HCT116 (cell line): Measurements from ENCODE around the gene MAP2K3. TPM values are rescaled to one million over a fixed set of nuclear protein-coding genes. Genes with fewer than 3 reads are reported as not detected.

Experiments
- ATAC-seq: fragments of 200-7000 bp; cut with Tn5 transposase; 2 replicates; pipeline ENCODE4 v1.9.1; 2020; ENCODE audit warnings: mild to moderate bottlenecking, moderate library complexity
- BruUV-seq: library from RNA; stranded (reverse); fragments of 400-500 nt; replicated peaks from 2 replicates; lab custom pipeline; 2021; lab: Mats Ljungman, UMichigan
- CTCF ChIA-PET: fragments of 300-600 bp; sonication (Branson Sonifier 250); formaldehyde crosslinking; loops from one replicate; lab custom pipeline; 2021; ENCODE audit warnings: antibody characterized with exemption; lab: Charles Lee
- POLR2A ChIA-PET: fragments of 300-600, 350-600 bp; sonication (Branson Sonifier 250); formaldehyde crosslinking; loops from one replicate; lab custom pipeline; 2021; ENCODE audit warnings: antibody characterized with exemption; lab: Charles Lee
- RAD21 ChIA-PET, 2 experiments: fragments of 300-600 bp; sonication (Branson Sonifier 250); formaldehyde crosslinking; loops; one replicate each; lab custom pipeline; 2023; ENCODE audit warnings: low total read pairs in 2 of 2; ENCODE audit not compliant: uncharacterized antibody in 2 of 2, unreplicated experiment in 2 of 2, low non-redundant PET in 1 of 2; lab: Charles Lee
- DNase-seq: peaks from one replicate; pipeline ENCODE4 v3.0.0-alpha.2; 2010; ENCODE audit warnings: low read depth, low spot score
- H2AFZ ChIP-seq: fragments of 200-600 bp; shearing (Covaris generic), sonication (generic); 2 replicates; pipeline ENCODE4 v1.6.1; 2017; ENCODE audit warnings: low read depth, mixed run types, mixed read lengths, antibody characterized with exemption, low read length; ENCODE audit not compliant: poor library complexity, severe bottlenecking
- H3K27ac ChIP-seq: 2 replicates; pipeline ENCODE4 v1.5.1; 2012; ENCODE audit warnings: low read depth, low read length
- H3K27me3 ChIP-seq: fragments of 200-600 bp; sonication (generic); 2 replicates; pipeline ENCODE4 v1.6.1; 2016; ENCODE audit warnings: mixed run types, low read length, mixed read lengths; ENCODE audit not compliant: insufficient read depth
- H3K36me3 ChIP-seq, 2 experiments: fragments of 200-500 bp in 1 of 2; fragments of 200-600 bp in 1 of 2; sonication (Bioruptor generic) in 1 of 2; sonication (generic) in 1 of 2; 2 replicates each; pipeline versions ENCODE4 v1.5.1 to v1.6.1; 2014 to 2016; ENCODE audit warnings: low read length in 2 of 2, inconsistent platforms in 1 of 2, mixed read lengths in 1 of 2, mixed run types in 1 of 2; ENCODE audit not compliant: insufficient read depth in 2 of 2, control insufficient read depth in 1 of 2
- H3K4me1 ChIP-seq, 2 experiments: fragments of 200-600 bp in 1 of 2; sonication (generic) in 1 of 2; 2 replicates each; pipeline versions ENCODE4 v1.5.1 to v1.6.1; 2012 to 2017; ENCODE audit warnings: low read length in 2 of 2, inconsistent platforms in 1 of 2, mild to moderate bottlenecking in 1 of 2, mixed read lengths in 1 of 2, mixed run types in 1 of 2, moderate library complexity in 1 of 2; ENCODE audit not compliant: insufficient read depth in 2 of 2, control insufficient read depth in 1 of 2
- H3K4me2 ChIP-seq: fragments of 200-600 bp; sonication (generic); 2 replicates; pipeline ENCODE4 v1.6.1; 2017; ENCODE audit warnings: mixed run types, low read length, mixed read lengths
- H3K4me3 ChIP-seq, 2 experiments: fragments of 200-600 bp in 1 of 2; sonication (generic) in 1 of 2; replicated peaks in 1 of 2; 2 replicates each; pipeline ENCODE4 v1.5.1; 2011 to 2016; ENCODE audit warnings: low read length in 2 of 2, control low read depth in 1 of 2, low read depth in 1 of 2, mild to moderate bottlenecking in 1 of 2, mixed read lengths in 1 of 2, mixed run types in 1 of 2
- H3K79me2 ChIP-seq: fragments of 200-600 bp; sonication (generic); 2 replicates; pipeline ENCODE4 v1.6.1; 2017; ENCODE audit warnings: mild to moderate bottlenecking, mixed run types, low read length, moderate library complexity, mixed read lengths; ENCODE audit not compliant: insufficient read depth
- H3K9ac ChIP-seq: fragments of 200-600 bp; sonication (generic); 2 replicates; pipeline ENCODE4 v1.6.1; 2016; ENCODE audit warnings: low read length, mixed read lengths
- H3K9me2 ChIP-seq: fragments of 200-600 bp; sonication (generic), shearing (Covaris generic); 2 replicates; pipeline ENCODE4 v1.6.1; 2017; ENCODE audit warnings: mixed run types, mild to moderate bottlenecking, moderate library complexity; ENCODE audit not compliant: insufficient read depth
- H3K9me3 ChIP-seq, 2 experiments: fragments of 200-500 bp in 1 of 2; fragments of 200-600 bp in 1 of 2; sonication (Bioruptor generic) in 1 of 2; sonication (generic) in 1 of 2; 2 replicates each; pipeline ENCODE4 v1.6.1; 2014 to 2017; ENCODE audit warnings: low read length in 2 of 2, mixed read lengths in 2 of 2, inconsistent platforms in 1 of 2, low read depth in 1 of 2, mild to moderate bottlenecking in 1 of 2, mixed run types in 1 of 2, moderate library complexity in 1 of 2; ENCODE audit not compliant: control insufficient read depth in 1 of 2, insufficient read depth in 1 of 2
- H4K20me1 ChIP-seq: fragments of 200-600 bp; sonication (generic), shearing (Covaris generic); 2 replicates; pipeline ENCODE4 v1.6.1; 2017; ENCODE audit warnings: mixed run types, mild to moderate bottlenecking, moderate library complexity; ENCODE audit not compliant: insufficient read depth
- CEBPB ChIP-seq: IDR thresholded peaks from 2 replicates; pipeline ENCODE4 v1.6.1; 2012; ENCODE audit warnings: low read depth
- EZH2phosphoT487 ChIP-seq: fragments of 200-600 bp; IDR thresholded peaks from 2 replicates; pipeline ENCODE4 v1.6.1; 2018; ENCODE audit warnings: antibody characterized with exemption, borderline replicate concordance
- FOSL1 ChIP-seq: IDR thresholded peaks from 2 replicates; pipeline ENCODE4 v1.6.1; 2012; ENCODE audit warnings: low read depth
- RAD21 ChIP-seq: IDR thresholded peaks from 2 replicates; pipeline ENCODE4 v1.6.1; 2012; ENCODE audit warnings: low read depth, mild to moderate bottlenecking
- SIN3A ChIP-seq: IDR thresholded peaks from 2 replicates; pipeline ENCODE4 v1.6.1; 2012; ENCODE audit warnings: low read depth
- ZNF274 ChIP-seq: fragments of 200-500 bp; sonication (Bioruptor generic); IDR thresholded peaks from 2 replicates; pipeline ENCODE4 v1.6.1; 2014; ENCODE audit warnings: mild to moderate bottlenecking, low read depth, low read length, inconsistent platforms
- intact Hi-C: fragments of 100-400 bp; cut with micrococcal nuclease; formaldehyde crosslinking; loops from 2 replicates; pipeline ENCODE4 v1.10.0; 2022
- total RNA-seq: library from RNA; stranded (reverse); gene quantifications from one replicate; pipeline ENCODE4 v1.2.1, GENCODE V29; 2021; ENCODE audit not compliant: unreplicated experiment

Gene MAP2K3
- total RNA-seq, 1 experiment from 2014 or later = 96.7 TPM

DNA sequence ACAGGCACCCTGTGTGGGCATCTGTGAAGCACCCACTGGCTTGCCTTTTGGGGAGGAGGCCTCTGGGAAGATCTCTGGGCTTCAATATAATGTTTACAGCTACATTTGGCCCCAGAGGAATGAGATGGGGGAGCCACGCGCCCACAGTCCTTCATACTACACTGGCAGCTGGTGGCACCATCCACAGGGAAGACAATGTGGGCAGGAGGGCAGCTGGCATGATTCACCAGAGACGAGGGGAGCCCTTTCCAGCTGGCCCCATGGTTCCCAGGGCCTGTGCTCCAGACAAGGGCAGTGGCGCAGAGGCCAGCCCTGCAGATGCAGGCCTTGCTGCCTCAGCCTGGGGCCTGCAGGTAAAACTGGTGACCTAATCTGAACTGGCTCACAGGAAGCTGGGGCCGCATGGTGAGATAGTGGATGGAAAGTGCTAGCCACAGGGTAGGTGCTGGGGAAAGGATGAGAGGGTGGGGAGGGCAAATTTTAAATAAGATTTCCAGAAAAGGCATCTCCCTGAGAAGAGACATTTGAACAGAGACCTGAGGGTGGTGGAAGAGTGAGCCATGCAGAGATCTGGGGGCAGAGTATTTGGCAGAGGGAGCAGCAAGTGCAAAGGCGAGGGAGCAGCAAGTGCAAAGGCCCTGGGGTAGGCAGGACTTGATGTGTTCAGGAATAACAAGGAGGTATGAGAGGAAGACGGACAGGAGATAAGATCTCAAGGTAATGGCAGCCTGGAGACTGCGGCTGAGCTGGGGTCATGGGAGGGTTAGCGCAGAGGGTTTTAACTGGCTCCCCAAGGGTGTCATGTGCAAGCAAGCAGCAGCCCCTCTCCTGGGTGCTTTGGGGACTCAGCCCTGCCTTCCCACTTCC lies 79.5 kb downstream of the MAP2K3 start:
- no peak overlapping the region for H3K4me2 ChIP-seq
- no peaks in the 10 kb centered on the region for H3K36me3 ChIP-seq
- DNase-seq = no peak
- no peak for ATAC-seq
- no peak overlapping the region for H3K27ac ChIP-seq
- H3K4me1 ChIP-seq = peaks cover 4 to 8% of the 10 kb centered on the region in 2 experiments
- H3K9me3 ChIP-seq = no peaks in the 10 kb centered on the region
- BruUV-seq = no TSS peak
- H3K9ac ChIP-seq = no peak overlapping the region
- CTCF ChIA-PET = no interaction called here
- TF ChIP-seq CEBPB = no peak
- no peak for TF ChIP-seq RAD21
- no peak for TF ChIP-seq EZH2phosphoT487
- no peak for TF ChIP-seq SIN3A
- TF ChIP-seq FOSL1 = no peak
- TF ChIP-seq ZNF274 = no peak
- POLR2A ChIA-PET = interaction anchor here (0.6 kb wide), 1 partner anchor 52 kb away, joined by 3 read pairs; no protein-coding TSS in a partner anchor
- H3K27me3 ChIP-seq = no peaks in the 10 kb centered on the region
- no peaks in the 10 kb centered on the region for H3K9me2 ChIP-seq
- RAD21 ChIA-PET = no interaction called here
- no peak overlapping the region for H2AFZ ChIP-seq
- no peaks in the 10 kb centered on the region for H4K20me1 ChIP-seq
- intact Hi-C loops = no loop called here
- no peak overlapping the region for H3K4me3 ChIP-seq
- no peaks in the 10 kb centered on the region for H3K79me2 ChIP-seq

Other genes with a start within 250 kb of the MAP2K3 start
- 210 TPM for gene USP22, start 241.7 kb upstream of the MAP2K3 start, total RNA-seq
- 19.6 TPM for gene DHRS7B, start 157.7 kb upstream of the MAP2K3 start, total RNA-seq
- 31.0 TPM for gene TMEM11, start 70.5 kb upstream of the MAP2K3 start, total RNA-seq
- gene NATD1, start 31.3 kb upstream of the MAP2K3 start, total RNA-seq = 3.1 TPM
- gene KCNJ12, start 91.6 kb downstream of the MAP2K3 start, total RNA-seq = 5.8 TPM